GM19238 (cell line): ENCODE measurements around the gene STAM.

Source experiments
- DNase-seq: peaks from one replicate; pipeline ENCODE4 v3.0.0; 2011; ENCODE audit warnings: low spot score; ENCODE audit not compliant: insufficient read length

Gene STAM

GRCh38 chr10:17647326-17647725, 3.4 kb downstream of the STAM start:
- DNase-seq: no peak

- DNase-seq: no peak
Measured at GRCh38 chr10:17648243-17649035, 4.5 kb downstream of the STAM start.

GRCh38 chr10:17649052-17649451, 5.1 kb downstream of the STAM start:
- DNase-seq: no peak

GRCh38 chr10:17649836-17650235, 5.9 kb downstream of the STAM start:
- DNase-seq: no peak

- no peak for DNase-seq
Measured at GRCh38 chr10:17650416-17650815, 6.5 kb downstream of the STAM start.

GRCh38 chr10:17651896-17652295, 7.9 kb downstream of the STAM start:
- DNase-seq: no peak

- DNase-seq: no peak
Measured at GRCh38 chr10:17652585-17652984, 8.6 kb downstream of the STAM start.

GRCh38 chr10:17655009-17655408, 11.1 kb downstream of the STAM start:
- DNase-seq: no peak

GRCh38 chr10:17655567-17656146, 11.7 kb downstream of the STAM start:
- DNase-seq: no peak

GRCh38 chr10:17657103-17657500, 13.2 kb downstream of the STAM start:
- DNase-seq: no peak

GRCh38 chr10:17659365-17659764, 15.4 kb downstream of the STAM start:
- DNase-seq: no peak

GRCh38 chr10:17660921-17661320, 17.0 kb downstream of the STAM start:
- no peak for DNase-seq

GRCh38 chr10:17661510-17661909, 17.6 kb downstream of the STAM start:
- no peak for DNase-seq

- DNase-seq: no peak
Measured at GRCh38 chr10:17662193-17663138, 18.5 kb downstream of the STAM start.

- DNase-seq: no peak
Measured at GRCh38 chr10:17663450-17663849, 19.5 kb downstream of the STAM start.

GRCh38 chr10:17665747-17666146, 21.8 kb downstream of the STAM start:
- DNase-seq: no peak

GRCh38 chr10:17668435-17669184, 24.7 kb downstream of the STAM start:
- no peak for DNase-seq

GRCh38 chr10:17669185-17669872, 25.4 kb downstream of the STAM start:
- DNase-seq: no peak

- DNase-seq: no peak
Measured at GRCh38 chr10:17671307-17671706, 27.4 kb downstream of the STAM start.

- DNase-seq: no peak
Measured at GRCh38 chr10:17673471-17674061, 29.6 kb downstream of the STAM start.
